Measurements from ENCODE around the gene ADGRV1.
"Not testable (repeated sequence)": the region's sequence is repeated elsewhere in the genome, so short reads cannot be mapped to it uniquely, and the experiment has no call there.

The ADGRV1 gene

DNA sequence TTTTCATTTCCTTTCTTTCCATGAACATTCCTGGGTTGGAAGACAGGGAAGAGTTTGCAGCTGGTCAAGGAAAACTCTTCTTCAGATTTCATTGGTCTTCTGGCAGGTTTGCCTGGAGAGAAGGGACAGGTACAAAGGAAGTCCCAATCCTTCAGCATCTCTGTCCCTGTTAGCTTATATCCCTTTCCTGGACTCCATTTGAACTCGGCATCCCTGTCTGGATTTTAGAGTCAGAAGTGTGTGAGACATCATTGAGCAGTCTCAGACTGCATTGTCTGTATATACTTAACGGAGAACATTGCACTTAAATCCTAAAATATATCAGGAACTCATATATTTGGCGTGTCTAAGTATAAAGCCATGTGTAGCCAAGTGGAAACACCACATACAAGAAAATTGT, 54.9 kb downstream of the ADGRV1 start:
- H3K36me3 ChIP-seq (ENCODE audit: control insufficient read depth in 5 of 5, insufficient read depth in 5 of 5, low read length in 5 of 5) = no peaks in the 10 kb centered on the region
- no peaks in the 10 kb centered on the region for H3K27me3 ChIP-seq (ENCODE audit: control insufficient read depth in 5 of 5, insufficient read depth in 4 of 5, low read length in 5 of 5)
- H3K9ac ChIP-seq (ENCODE audit: low read length in 5 of 5) = no peak overlapping the region
- H3K4me1 ChIP-seq (ENCODE audit: control insufficient read depth in 5 of 5, insufficient read depth in 5 of 5, low read length in 5 of 5) = no peaks in the 10 kb centered on the region
- H3K4me3 ChIP-seq (ENCODE audit: low read depth in 1 of 5, low read length in 5 of 5) = no peak overlapping the region
- no peak overlapping the region for H3K27ac ChIP-seq (ENCODE audit: low read depth, low read length)
- no peaks in the 10 kb centered on the region for H3K9me3 ChIP-seq (ENCODE audit: control insufficient read depth in 5 of 5, low read length in 5 of 5)

DNA sequence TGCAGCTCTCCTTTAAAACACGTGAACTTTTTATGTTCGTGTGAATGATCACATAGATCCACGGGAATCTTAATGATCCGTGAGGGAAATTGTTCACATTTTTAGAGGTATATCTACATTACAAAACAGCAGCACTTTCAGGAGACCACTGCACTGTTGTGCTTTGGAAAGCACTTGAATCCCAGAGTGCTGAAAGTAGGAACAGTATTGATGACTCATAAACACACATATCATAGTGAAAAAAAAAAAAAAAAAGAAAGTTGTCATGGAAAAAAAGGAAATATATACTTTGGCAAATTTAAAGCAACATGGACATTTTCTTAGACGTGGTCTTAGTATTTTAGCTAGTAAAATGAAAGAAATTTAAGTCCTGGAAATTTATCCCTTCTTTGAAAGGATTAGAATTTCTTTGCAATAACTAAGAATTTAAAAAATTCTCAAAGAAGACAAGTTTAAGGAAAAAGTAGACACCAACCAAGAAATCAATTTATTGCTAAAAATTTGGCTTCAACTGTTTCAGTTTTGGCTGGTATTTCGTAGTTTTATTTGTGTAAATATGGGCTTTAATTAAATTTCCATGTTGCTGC, 55.4 kb downstream of the ADGRV1 start:
- Histone ChIP-seq H3K4me3 (ENCODE audit: low read depth in 1 of 5, low read length in 5 of 5) (no peak overlapping the region), H3K9me3 (ENCODE audit: control insufficient read depth in 5 of 5, low read length in 5 of 5) (no peaks in the 10 kb centered on the region), H3K4me1 (ENCODE audit: control insufficient read depth in 5 of 5, insufficient read depth in 5 of 5, low read length in 5 of 5) (no peaks in the 10 kb centered on the region), H3K36me3 (ENCODE audit: control insufficient read depth in 5 of 5, insufficient read depth in 5 of 5, low read length in 5 of 5) (no peaks in the 10 kb centered on the region), H3K27me3 (ENCODE audit: control insufficient read depth in 5 of 5, insufficient read depth in 4 of 5, low read length in 5 of 5) (no peaks in the 10 kb centered on the region), H3K9ac (ENCODE audit: low read length in 5 of 5) (no peak overlapping the region), H3K27ac (ENCODE audit: low read depth, low read length) (no peak overlapping the region)

DNA sequence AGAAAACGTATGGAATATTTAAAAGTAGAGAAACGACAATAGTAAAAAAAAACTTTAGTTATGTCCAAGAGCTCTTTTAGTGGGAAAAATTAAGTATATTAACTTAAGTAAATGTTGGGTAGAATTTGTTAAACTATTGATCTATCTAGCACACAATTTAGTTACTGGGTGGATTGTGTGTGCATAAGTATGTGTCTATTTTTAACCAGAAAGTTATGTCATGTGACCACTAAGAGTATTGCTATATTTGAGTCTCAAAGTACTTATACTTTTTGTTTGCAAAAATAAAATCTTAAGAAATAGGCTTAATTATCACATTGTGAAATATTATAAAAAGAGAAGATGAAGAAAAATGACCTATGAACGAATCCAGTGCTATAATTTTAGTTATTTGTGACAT, 56.8 kb downstream of the ADGRV1 start:
- H3K9ac ChIP-seq (ENCODE audit: low read length in 5 of 5) = no peak overlapping the region
- H3K4me3 ChIP-seq (ENCODE audit: low read depth in 1 of 5, low read length in 5 of 5) = no peak overlapping the region
- no peaks in the 10 kb centered on the region for H3K9me3 ChIP-seq (ENCODE audit: control insufficient read depth in 5 of 5, low read length in 5 of 5)
- H3K4me1 ChIP-seq (ENCODE audit: control insufficient read depth in 5 of 5, insufficient read depth in 5 of 5, low read length in 5 of 5) = no peaks in the 10 kb centered on the region
- no peak overlapping the region for H3K27ac ChIP-seq (ENCODE audit: low read depth, low read length)
- H3K27me3 ChIP-seq (ENCODE audit: control insufficient read depth in 5 of 5, insufficient read depth in 4 of 5, low read length in 5 of 5) = no peaks in the 10 kb centered on the region
- H3K36me3 ChIP-seq (ENCODE audit: control insufficient read depth in 5 of 5, insufficient read depth in 5 of 5, low read length in 5 of 5) = no peaks in the 10 kb centered on the region

DNA sequence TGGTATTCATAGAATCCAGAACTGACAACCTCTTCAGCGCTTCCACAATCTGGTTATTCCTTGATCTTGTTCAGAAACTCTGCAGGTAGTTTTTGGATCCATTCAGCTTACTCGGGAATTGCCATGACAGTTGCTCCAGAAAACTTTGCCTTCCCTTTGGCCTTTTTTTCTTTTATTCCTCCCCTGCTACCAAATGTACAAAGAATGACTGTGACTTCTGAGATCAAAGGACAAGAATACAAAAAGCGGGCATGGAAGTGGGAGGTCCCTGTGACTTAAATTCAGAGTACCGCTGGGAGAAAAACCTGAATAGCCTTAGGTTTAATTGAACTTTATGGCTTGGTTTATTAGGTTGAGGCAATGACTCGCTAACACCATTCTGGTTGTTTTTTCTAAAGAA, 59.5 kb downstream of the ADGRV1 start:
- Histone ChIP-seq H3K9ac (ENCODE audit: low read length in 5 of 5) (no peak overlapping the region), H3K27me3 (ENCODE audit: control insufficient read depth in 5 of 5, insufficient read depth in 4 of 5, low read length in 5 of 5) (no peaks in the 10 kb centered on the region), H3K27ac (ENCODE audit: low read depth, low read length) (no peak overlapping the region), H3K36me3 (ENCODE audit: control insufficient read depth in 5 of 5, insufficient read depth in 5 of 5, low read length in 5 of 5) (no peaks in the 10 kb centered on the region), H3K4me3 (ENCODE audit: low read depth in 1 of 5, low read length in 5 of 5) (no peak overlapping the region), H3K9me3 (ENCODE audit: control insufficient read depth in 5 of 5, low read length in 5 of 5) (no peaks in the 10 kb centered on the region), H3K4me1 (ENCODE audit: control insufficient read depth in 5 of 5, insufficient read depth in 5 of 5, low read length in 5 of 5) (no peaks in the 10 kb centered on the region)

DNA sequence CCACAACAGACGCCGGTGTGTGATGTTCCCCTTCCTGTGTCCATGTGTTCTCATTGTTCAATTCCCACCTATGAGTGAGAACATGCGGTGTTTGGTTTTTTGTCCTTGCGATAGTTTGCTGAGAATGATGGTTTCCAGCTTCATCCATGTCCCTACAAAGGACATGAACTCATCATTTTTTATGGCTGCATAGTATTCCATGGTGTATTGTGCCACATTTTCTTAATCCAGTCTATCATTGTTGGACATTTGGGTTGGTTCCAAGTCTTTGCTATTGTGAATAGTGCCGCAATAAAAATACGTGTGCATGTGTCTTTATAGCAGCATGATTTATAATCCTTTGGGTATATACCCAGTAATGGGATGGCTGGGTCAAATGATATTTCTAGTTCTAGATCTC, 61.2 kb downstream of the ADGRV1 start:
- not testable (repeated sequence) for H3K4me1 ChIP-seq (ENCODE audit: control insufficient read depth in 5 of 5, insufficient read depth in 5 of 5, low read length in 5 of 5); H3K36me3 ChIP-seq (ENCODE audit: control insufficient read depth in 5 of 5, insufficient read depth in 5 of 5, low read length in 5 of 5); H3K4me3 ChIP-seq (ENCODE audit: low read depth in 1 of 5, low read length in 5 of 5); H3K9me3 ChIP-seq (ENCODE audit: control insufficient read depth in 5 of 5, low read length in 5 of 5); H3K9ac ChIP-seq (ENCODE audit: low read length in 5 of 5); H3K27me3 ChIP-seq (ENCODE audit: control insufficient read depth in 5 of 5, insufficient read depth in 4 of 5, low read length in 5 of 5); H3K27ac ChIP-seq (ENCODE audit: low read depth, low read length)

DNA sequence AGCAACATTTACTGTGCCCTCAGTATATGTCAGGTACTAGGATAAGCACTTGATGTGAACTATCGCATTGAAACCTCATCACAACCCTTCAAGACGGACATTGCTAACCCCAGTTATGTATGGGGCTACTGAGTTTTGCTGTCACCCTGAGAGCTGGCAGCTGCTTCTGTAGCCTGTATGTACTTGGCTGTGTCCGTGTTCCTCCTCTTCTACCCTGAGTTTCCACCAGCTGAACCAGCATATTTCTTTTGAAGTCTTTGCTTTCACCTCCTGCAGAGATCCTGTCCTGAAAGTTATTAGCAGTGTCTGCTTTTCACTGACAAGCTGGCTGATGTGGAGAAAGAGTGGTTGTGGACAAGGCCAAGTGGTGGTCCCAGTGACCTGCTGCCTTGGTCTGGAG, 63.3 kb downstream of the ADGRV1 start:
- H3K27ac ChIP-seq (ENCODE audit: low read depth, low read length) = no peak overlapping the region
- H3K4me1 ChIP-seq (ENCODE audit: control insufficient read depth in 5 of 5, insufficient read depth in 5 of 5, low read length in 5 of 5) = no peaks in the 10 kb centered on the region
- no peaks in the 10 kb centered on the region for H3K9me3 ChIP-seq (ENCODE audit: control insufficient read depth in 5 of 5, low read length in 5 of 5)
- H3K9ac ChIP-seq (ENCODE audit: low read length in 5 of 5) = no peak overlapping the region
- no peak overlapping the region for H3K4me3 ChIP-seq (ENCODE audit: low read depth in 1 of 5, low read length in 5 of 5)
- no peaks in the 10 kb centered on the region for H3K36me3 ChIP-seq (ENCODE audit: control insufficient read depth in 5 of 5, insufficient read depth in 5 of 5, low read length in 5 of 5)
- no peaks in the 10 kb centered on the region for H3K27me3 ChIP-seq (ENCODE audit: control insufficient read depth in 5 of 5, insufficient read depth in 4 of 5, low read length in 5 of 5)

DNA sequence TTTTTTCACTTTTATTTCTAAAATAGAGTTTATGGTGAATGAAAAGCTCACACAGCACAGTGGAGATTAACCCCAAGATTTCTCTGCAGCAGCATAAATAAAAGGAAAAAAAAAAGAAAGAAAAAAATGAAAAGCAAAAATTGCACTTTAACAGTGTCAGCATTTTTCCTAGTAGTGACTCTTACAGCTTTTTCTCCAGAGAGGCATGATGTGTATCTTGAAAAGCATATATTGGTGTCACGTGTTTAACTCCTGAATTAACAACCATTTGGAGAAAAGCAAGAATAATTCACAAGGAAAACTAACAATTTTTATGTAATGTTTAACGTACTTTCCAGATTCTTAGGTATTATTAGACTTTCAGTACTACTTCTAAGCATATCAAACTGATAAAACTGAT, 67.9 kb downstream of the ADGRV1 start:
- H3K9ac ChIP-seq (ENCODE audit: low read length in 5 of 5) = no peak overlapping the region
- no peaks in the 10 kb centered on the region for H3K4me1 ChIP-seq (ENCODE audit: control insufficient read depth in 5 of 5, insufficient read depth in 5 of 5, low read length in 5 of 5)
- no peaks in the 10 kb centered on the region for H3K9me3 ChIP-seq (ENCODE audit: control insufficient read depth in 5 of 5, low read length in 5 of 5)
- no peaks in the 10 kb centered on the region for H3K27me3 ChIP-seq (ENCODE audit: control insufficient read depth in 5 of 5, insufficient read depth in 4 of 5, low read length in 5 of 5)
- H3K27ac ChIP-seq (ENCODE audit: low read depth, low read length) = no peak overlapping the region
- no peak overlapping the region for H3K4me3 ChIP-seq (ENCODE audit: low read depth in 1 of 5, low read length in 5 of 5)
- no peaks in the 10 kb centered on the region for H3K36me3 ChIP-seq (ENCODE audit: control insufficient read depth in 5 of 5, insufficient read depth in 5 of 5, low read length in 5 of 5)

DNA sequence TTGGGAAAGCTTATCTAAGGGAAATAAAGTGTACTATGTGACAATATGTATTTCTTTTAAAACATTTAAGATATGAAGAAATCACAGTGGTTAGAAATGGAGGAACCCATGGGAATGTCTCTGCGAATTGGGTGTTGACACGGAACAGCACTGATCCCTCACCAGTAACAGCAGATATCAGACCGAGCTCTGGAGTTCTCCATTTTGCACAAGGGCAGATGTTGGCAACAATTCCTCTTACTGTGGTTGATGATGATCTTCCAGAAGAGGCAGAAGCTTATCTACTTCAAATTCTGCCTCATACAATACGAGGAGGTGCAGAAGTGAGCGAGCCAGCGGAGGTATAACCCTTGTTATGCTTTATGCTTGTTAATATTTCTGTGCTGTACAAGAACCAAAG, 69.9 kb downstream of the ADGRV1 start:
- no peaks in the 10 kb centered on the region for H3K36me3 ChIP-seq (ENCODE audit: control insufficient read depth in 5 of 5, insufficient read depth in 5 of 5, low read length in 5 of 5)
- H3K27me3 ChIP-seq (ENCODE audit: control insufficient read depth in 5 of 5, insufficient read depth in 4 of 5, low read length in 5 of 5) = no peaks in the 10 kb centered on the region
- no peak overlapping the region for H3K4me3 ChIP-seq (ENCODE audit: low read depth in 1 of 5, low read length in 5 of 5)
- no peaks in the 10 kb centered on the region for H3K4me1 ChIP-seq (ENCODE audit: control insufficient read depth in 5 of 5, insufficient read depth in 5 of 5, low read length in 5 of 5)
- no peak overlapping the region for H3K9ac ChIP-seq (ENCODE audit: low read length in 5 of 5)
- H3K27ac ChIP-seq (ENCODE audit: low read depth, low read length) = no peak overlapping the region
- H3K9me3 ChIP-seq (ENCODE audit: control insufficient read depth in 5 of 5, low read length in 5 of 5) = no peaks in the 10 kb centered on the region

DNA sequence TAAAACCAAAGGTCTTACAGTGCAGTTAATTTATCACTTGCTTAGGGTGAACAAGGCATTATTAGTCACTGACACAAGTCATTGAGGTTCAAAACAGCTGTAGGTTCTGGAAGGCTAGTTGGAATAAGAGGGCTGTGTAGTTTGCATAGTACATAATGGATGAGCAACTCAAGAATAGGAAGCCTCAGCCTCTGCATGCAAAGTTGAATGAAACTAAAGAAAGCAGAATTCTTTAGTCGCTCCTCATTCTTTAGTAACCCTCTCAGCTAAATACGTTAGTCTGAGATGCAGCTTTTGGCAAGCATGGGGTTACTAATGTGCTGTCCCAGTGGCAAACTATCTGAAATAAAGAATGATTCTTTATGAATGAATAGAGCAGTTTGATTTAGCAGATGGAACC, 74.2 kb downstream of the ADGRV1 start:
- no peaks in the 10 kb centered on the region for H3K27me3 ChIP-seq (ENCODE audit: control insufficient read depth in 5 of 5, insufficient read depth in 4 of 5, low read length in 5 of 5)
- H3K9me3 ChIP-seq (ENCODE audit: control insufficient read depth in 5 of 5, low read length in 5 of 5) = no peaks in the 10 kb centered on the region
- H3K36me3 ChIP-seq (ENCODE audit: control insufficient read depth in 5 of 5, insufficient read depth in 5 of 5, low read length in 5 of 5) = no peaks in the 10 kb centered on the region
- H3K4me3 ChIP-seq (ENCODE audit: low read depth in 1 of 5, low read length in 5 of 5) = no peak overlapping the region
- no peaks in the 10 kb centered on the region for H3K4me1 ChIP-seq (ENCODE audit: control insufficient read depth in 5 of 5, insufficient read depth in 5 of 5, low read length in 5 of 5)
- H3K27ac ChIP-seq (ENCODE audit: low read depth, low read length) = no peak overlapping the region
- H3K9ac ChIP-seq (ENCODE audit: low read length in 5 of 5) = no peak overlapping the region

DNA sequence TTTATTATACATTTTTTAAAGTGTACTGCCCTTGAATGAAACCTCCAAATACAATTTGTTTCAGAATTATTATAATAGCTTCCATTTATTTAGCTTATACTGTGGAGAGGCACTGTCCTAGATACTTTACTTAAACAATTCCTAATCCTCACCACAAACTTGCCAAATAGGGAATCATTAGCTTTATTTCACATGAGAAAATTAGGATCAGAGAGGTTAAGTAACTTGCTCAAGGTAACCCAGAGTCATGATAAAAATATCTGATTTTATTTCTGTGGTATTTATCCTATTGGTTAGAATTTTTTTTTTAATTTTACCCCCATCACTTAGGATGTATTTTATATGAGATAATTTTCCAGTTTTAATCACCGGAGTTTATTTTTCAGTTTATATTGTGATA, 78.4 kb downstream of the ADGRV1 start:
- no peak overlapping the region for H3K27ac ChIP-seq (ENCODE audit: low read depth, low read length)
- no peaks in the 10 kb centered on the region for H3K4me1 ChIP-seq (ENCODE audit: control insufficient read depth in 5 of 5, insufficient read depth in 5 of 5, low read length in 5 of 5)
- no peak overlapping the region for H3K4me3 ChIP-seq (ENCODE audit: low read depth in 1 of 5, low read length in 5 of 5)
- no peak overlapping the region for H3K9ac ChIP-seq (ENCODE audit: low read length in 5 of 5)
- H3K9me3 ChIP-seq (ENCODE audit: control insufficient read depth in 5 of 5, low read length in 5 of 5) = no peaks in the 10 kb centered on the region
- H3K36me3 ChIP-seq (ENCODE audit: control insufficient read depth in 5 of 5, insufficient read depth in 5 of 5, low read length in 5 of 5) = no peaks in the 10 kb centered on the region
- no peaks in the 10 kb centered on the region for H3K27me3 ChIP-seq (ENCODE audit: control insufficient read depth in 5 of 5, insufficient read depth in 4 of 5, low read length in 5 of 5)

DNA sequence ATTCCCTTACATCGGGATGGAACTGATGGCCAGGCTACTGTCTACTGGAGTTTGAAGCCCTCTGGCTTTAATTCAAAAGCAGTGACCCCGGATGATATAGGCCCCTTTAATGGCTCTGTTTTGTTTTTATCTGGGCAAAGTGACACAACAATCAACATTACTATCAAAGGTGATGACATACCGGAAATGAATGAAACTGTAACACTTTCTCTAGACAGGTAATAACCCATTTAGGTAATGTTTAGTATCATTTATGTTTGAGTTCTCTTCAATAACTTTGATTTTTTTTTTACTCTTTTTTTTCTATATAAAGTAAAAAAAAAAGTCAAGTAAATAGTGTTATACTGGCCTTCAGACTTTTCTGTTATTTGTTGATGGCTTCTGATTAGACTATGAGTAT, 79.1 kb downstream of the ADGRV1 start:
- Histone ChIP-seq H3K27ac (ENCODE audit: low read depth, low read length) (no peak overlapping the region), H3K9ac (ENCODE audit: low read length in 5 of 5) (no peak overlapping the region), H3K27me3 (ENCODE audit: control insufficient read depth in 5 of 5, insufficient read depth in 4 of 5, low read length in 5 of 5) (no peaks in the 10 kb centered on the region), H3K9me3 (ENCODE audit: control insufficient read depth in 5 of 5, low read length in 5 of 5) (no peaks in the 10 kb centered on the region), H3K4me3 (ENCODE audit: low read depth in 1 of 5, low read length in 5 of 5) (no peak overlapping the region), H3K4me1 (ENCODE audit: control insufficient read depth in 5 of 5, insufficient read depth in 5 of 5, low read length in 5 of 5) (no peaks in the 10 kb centered on the region), H3K36me3 (ENCODE audit: control insufficient read depth in 5 of 5, insufficient read depth in 5 of 5, low read length in 5 of 5) (no peaks in the 10 kb centered on the region)
